Thoracic aorta (tissue), 2 donors: ENCODE data around the gene SNCAIP. TPM values are rescaled to one million over a fixed set of nuclear protein-coding genes. Genes with fewer than 3 reads are reported as not detected.
A peak's percentile ranks its signal among the peaks of the same experiment; 100 is the strongest.

Experiments
- ATAC-seq: fragments of 150-250 bp; one replicate; pipeline ENCODE4 v1.8.0; 2017; ENCODE audit warnings: low read depth; ENCODE audit not compliant: insufficient number of reproducible peaks, low FRiP score
- DNase-seq: peaks from one replicate; pipeline ENCODE4 v3.0.0-alpha.2; 2020; ENCODE audit warnings: low spot score
- H3K27ac ChIP-seq, 2 donors: fragments of 200-600 bp; sonication (generic); 1 replicate in 1 of 2; 2 replicates in 1 of 2; pipeline ENCODE4 v1.5.1; 2016; ENCODE audit warnings: mild to moderate bottlenecking in 2 of 2, moderate library complexity in 2 of 2
- H3K27me3 ChIP-seq: fragments of 200-600 bp; sonication (generic); replicated peaks from 2 replicates; pipeline ENCODE4 v1.6.0; 2016; ENCODE audit warnings: mild to moderate bottlenecking; ENCODE audit not compliant: insufficient read depth
- H3K36me3 ChIP-seq: fragments of 200-600 bp; sonication (generic); one replicate; pipeline ENCODE4 v1.5.1; 2016
- H3K4me1 ChIP-seq, 2 donors: fragments of 200-600 bp; sonication (generic); 1 replicate in 1 of 2; 2 replicates in 1 of 2; pipeline versions ENCODE4 v1.5.1 to v1.6.0; 2016; ENCODE audit warnings: low read depth in 2 of 2, mild to moderate bottlenecking in 1 of 2; ENCODE audit not compliant: control insufficient read depth in 1 of 2
- H3K4me3 ChIP-seq: fragments of 200-600 bp; sonication (generic); 2 replicates; pipeline ENCODE4 v1.5.1; 2016; ENCODE audit warnings: mild to moderate bottlenecking
- H3K9me3 ChIP-seq: fragments of 200-600 bp; sonication (generic); 2 replicates; pipeline ENCODE4 v1.5.1; 2016
- CTCF ChIP-seq: fragments of 200-600 bp; sonication (generic); IDR thresholded peaks from one replicate; pipeline ENCODE4 v1.5.1; 2019; ENCODE audit warnings: antibody characterized with exemption
- total RNA-seq, 2 donors: library from RNA; depleted of rRNA; stranded (reverse); fragments of >200 nt; gene quantifications; one replicate each; pipeline versions ENCODE4 v1.1.0 to v1.2.3, GENCODE V29; 2016

Gene SNCAIP
- total RNA-seq, 2 donors from 2014 or later = 4.5 to 8.5 TPM

GRCh38 chr5:122458278-122458872, 146.3 kb downstream of the SNCAIP start:
- ATAC-seq = no peak
- H3K27ac ChIP-seq = no peak overlapping the region
- peak; percentile 36 for TF ChIP-seq CTCF
- peaks cover 2 to 3% of the 10 kb centered on the region in 2 donors for H3K4me1 ChIP-seq
- H3K9me3 ChIP-seq = no peaks in the 10 kb centered on the region
- H3K36me3 ChIP-seq = no peaks in the 10 kb centered on the region
- H3K27me3 ChIP-seq = no peaks in the 10 kb centered on the region
- no peak overlapping the region for H3K4me3 ChIP-seq
- no peak for DNase-seq

- no peaks in the 10 kb centered on the region for H3K36me3 ChIP-seq
- DNase-seq = no peak
- TF ChIP-seq CTCF = no peak
- H3K27ac ChIP-seq = no peak overlapping the region
- no peaks in the 10 kb centered on the region for H3K27me3 ChIP-seq
- no peaks in the 10 kb centered on the region for H3K4me1 ChIP-seq
- H3K4me3 ChIP-seq = no peak overlapping the region
- ATAC-seq = no peak
- no peaks in the 10 kb centered on the region for H3K9me3 ChIP-seq
Measured at GRCh38 chr5:122462486-122462885, 150.4 kb downstream of the SNCAIP start.

- Histone ChIP-seq H3K27ac (no peak overlapping the region), H3K36me3 (no peaks in the 10 kb centered on the region), H3K27me3 (no peaks in the 10 kb centered on the region), H3K9me3 (no peaks in the 10 kb centered on the region), H3K4me3 (no peak overlapping the region), H3K4me1 (no peaks in the 10 kb centered on the region)
- DNase-seq (no peak), ATAC-seq (no peak)
- no peak for TF ChIP-seq CTCF
Measured at GRCh38 chr5:122463221-122463620, 151.2 kb downstream of the SNCAIP start.

- Histone ChIP-seq H3K4me3 (no peak overlapping the region), H3K9me3 (no peaks in the 10 kb centered on the region), H3K4me1 (no peaks in the 10 kb centered on the region), H3K27me3 (no peaks in the 10 kb centered on the region), H3K36me3 (no peaks in the 10 kb centered on the region), H3K27ac (no peak overlapping the region)
- no peak for DNase-seq
- ATAC-seq = no peak
- no peak for TF ChIP-seq CTCF
Measured at GRCh38 chr5:122464191-122464590, 152.2 kb downstream of the SNCAIP start.

GRCh38 chr5:122465031-122465577, 153.1 kb downstream of the SNCAIP start:
- no peaks in the 10 kb centered on the region for H3K36me3 ChIP-seq
- no peak for ATAC-seq
- H3K27me3 ChIP-seq = no peaks in the 10 kb centered on the region
- H3K4me1 ChIP-seq = no peaks in the 10 kb centered on the region
- H3K9me3 ChIP-seq = no peaks in the 10 kb centered on the region
- no peak overlapping the region for H3K27ac ChIP-seq
- H3K4me3 ChIP-seq = no peak overlapping the region
- no peak for TF ChIP-seq CTCF
- no peak for DNase-seq
